HG03469 (cell line): ENCODE results near the gene ADAM33.

Experiments
- ATAC-seq: cut with Tn5 transposase; IDR thresholded peaks from one replicate; pipeline ENCODE4 v1.9.1; 2021; ENCODE audit warnings: mild to moderate bottlenecking, moderate library complexity, moderate number of reproducible peaks; ENCODE audit not compliant: unreplicated experiment

The ADAM33 gene

GRCh38 chr20:3691306-3691705, 9.5 kb upstream of the ADAM33 start:
- no peak for ATAC-seq

GRCh38 chr20:3690413-3690812, 8.6 kb upstream of the ADAM33 start:
- ATAC-seq = no peak

GRCh38 chr20:3689978-3690377, 8.2 kb upstream of the ADAM33 start:
- ATAC-seq = no peak

GRCh38 chr20:3687655-3688054, 5.8 kb upstream of the ADAM33 start:
- no peak for ATAC-seq

GRCh38 chr20:3686867-3687321, 5.1 kb upstream of the ADAM33 start:
- no peak for ATAC-seq

GRCh38 chr20:3686421-3686820, 4.6 kb upstream of the ADAM33 start:
- ATAC-seq = no peak

GRCh38 chr20:3685341-3685740, 3.5 kb upstream of the ADAM33 start:
- no peak for ATAC-seq

- no peak for ATAC-seq
These were observed 369 bp downstream of the ADAM33 start for GRCh38 chr20:3681352-3681930.

- no peak for ATAC-seq
These were observed 984 bp downstream of the ADAM33 start for GRCh38 chr20:3680701-3681351.

GRCh38 chr20:3679749-3680700, 1.8 kb downstream of the ADAM33 start:
- no peak for ATAC-seq

GRCh38 chr20:3678856-3679720, 2.7 kb downstream of the ADAM33 start:
- no peak for ATAC-seq

GRCh38 chr20:3678198-3678597, 3.6 kb downstream of the ADAM33 start:
- no peak for ATAC-seq

- ATAC-seq = no peak
These were observed 4.1 kb downstream of the ADAM33 start for GRCh38 chr20:3677733-3678132.

GRCh38 chr20:3674995-3675900, 6.6 kb downstream of the ADAM33 start:
- no peak for ATAC-seq

GRCh38 chr20:3674447-3674846, 7.4 kb downstream of the ADAM33 start:
- ATAC-seq = no peak

GRCh38 chr20:3673221-3674070, 8.4 kb downstream of the ADAM33 start:
- ATAC-seq = no peak

GRCh38 chr20:3672547-3673171, 9.2 kb downstream of the ADAM33 start:
- no peak for ATAC-seq

GRCh38 chr20:3671986-3672546, 9.7 kb downstream of the ADAM33 start:
- no peak for ATAC-seq
